Spleen (tissue), 11 donors: Measurements from ENCODE around the gene ACCS. TPM values are rescaled to one million over a fixed set of nuclear protein-coding genes. Genes with fewer than 3 reads are reported as not detected.

Source experiments
- DNase-seq: peaks from one replicate; pipeline ENCODE4 v3.0.0-alpha.2; 2020
- H3K27ac ChIP-seq, 8 donors: fragments of 200-600 bp; sonication (generic) in 7 of 8; 1 replicate in 4 of 8; 2 replicates in 4 of 8; pipeline versions ENCODE4 v1.5.0 to v1.8.0; 2016 to 2021; ENCODE audit warnings: inconsistent platforms in 4 of 8, mild to moderate bottlenecking in 4 of 8, moderate library complexity in 1 of 8
- H3K27me3 ChIP-seq, 7 donors: fragments of 200-600 bp; sonication (generic) in 6 of 7; replicated peaks in 1 of 7; 1 replicate in 4 of 7; 2 replicates in 3 of 7; pipeline versions ENCODE4 v1.5.0 to v1.8.0; 2016 to 2021; ENCODE audit warnings: inconsistent platforms in 3 of 7, mild to moderate bottlenecking in 1 of 7
- H3K36me3 ChIP-seq, 6 donors: fragments of 200-600 bp; sonication (generic) in 5 of 6; 1 replicate in 4 of 6; 2 replicates in 2 of 6; pipeline versions ENCODE4 v1.5.0 to v1.8.0; 2016 to 2021; ENCODE audit warnings: inconsistent platforms in 2 of 6
- H3K4me1 ChIP-seq, 6 donors: fragments of 200-600 bp; sonication (generic) in 5 of 6; 1 replicate in 3 of 6; 2 replicates in 3 of 6; pipeline versions ENCODE4 v1.5.0 to v1.8.0; 2016 to 2021; ENCODE audit warnings: inconsistent platforms in 3 of 6
- H3K4me3 ChIP-seq, 8 donors: fragments of 200-600 bp; sonication (generic) in 7 of 8; 1 replicate in 4 of 8; 2 replicates in 4 of 8; pipeline versions ENCODE4 v1.5.0 to v1.8.0; 2016 to 2021; ENCODE audit warnings: inconsistent platforms in 4 of 8, mild to moderate bottlenecking in 4 of 8, moderate library complexity in 2 of 8
- H3K9me3 ChIP-seq, 8 donors: fragments of 200-600 bp; sonication (generic) in 7 of 8; 1 replicate in 4 of 8; 2 replicates in 4 of 8; pipeline versions ENCODE4 v1.5.0 to v1.8.0; 2016 to 2021; ENCODE audit warnings: inconsistent platforms in 4 of 8
- POLR2A ChIP-seq, 3 donors: fragments of 450-650 bp; IDR thresholded peaks; one replicate each; pipeline ENCODE4 v1.5.1; 2017; ENCODE audit warnings: antibody characterized with exemption in 3 of 3, mild to moderate bottlenecking in 1 of 3
- POLR2AphosphoS5 ChIP-seq, 3 donors: sonication (generic); formaldehyde crosslinking; IDR thresholded peaks; one replicate each; pipeline ENCODE4 v1.5.1; 2017; ENCODE audit warnings: antibody characterized with exemption in 3 of 3
- WGBS, 5 donors: extraction: QIAGEN DNeasy Blood & Tissue Kit in 3 of 5; methylation state at CpG; one replicate each; pipeline versions ENCODE4 v1.1.5 to v1.1.7; 2013 to 2018; 5-methylcytosine and 5-hydroxymethylcytosine counted together
- intact Hi-C: fragments of 100-400 bp; cut with DNase I; formaldehyde crosslinking; loops from one replicate; pipeline ENCODE4 v1.15.0; 2023; ENCODE audit warnings: low total_unique reads
- polyA plus RNA-seq, 3 donors: library from polyadenylated mRNA; stranded (reverse); fragments of 200-250 nt; gene quantifications; one replicate each; pipeline ENCODE4 v1.2.1, GENCODE V29; 2013
- total RNA-seq, 7 donors: library from RNA; depleted of rRNA in 3 of 7; stranded (reverse); fragments of >200 nt in 3 of 7; fragmentation: NEBNext Ultra II Directional in 4 of 7; extraction: Animal tissue kit (Norgen Biotek cat#: 25700) in 4 of 7; gene quantifications; one replicate each; pipeline versions ENCODE4 v1.1.0 to v1.2.1, GENCODE V29; 2016 to 2021
- TF ChIP-seq, protein P1 (sequence below), 11 experiments: fragments of 200-600 bp in 7 of 11; fragments of 450-650 bp in 4 of 11; sonication (generic) in 4 of 11; IDR thresholded peaks in 8 of 11; conservative IDR thresholded peaks in 3 of 11; 1 replicate in 7 of 11; 2 replicates in 4 of 11; pipeline versions ENCODE4 v1.4.0 to v1.8.0; 2016 to 2021; ENCODE audit warnings: antibody characterized with exemption in 11 of 11, inconsistent platforms in 4 of 11, mild to moderate bottlenecking in 1 of 11
- donor health status: healthy with polysubstance abuse.
- donor health status: DM: no; HTN: no; CAD: no; lungs with moderate emphysema.
- donor health status: DM: no; HTN: no; CAD: no.
- donor health status: Bipolar disorder and iron deficiency.
- donor health status: healthy.
- donor health status: DM: no; HTN: no; CAD: no.
- donor health status: DM: yes; HTN: yes; CAD: no.

Gene ACCS
- total and polyA plus RNA-seq, 10 donors: 22.4 to 87.6 (median 46.9) TPM

DNA sequence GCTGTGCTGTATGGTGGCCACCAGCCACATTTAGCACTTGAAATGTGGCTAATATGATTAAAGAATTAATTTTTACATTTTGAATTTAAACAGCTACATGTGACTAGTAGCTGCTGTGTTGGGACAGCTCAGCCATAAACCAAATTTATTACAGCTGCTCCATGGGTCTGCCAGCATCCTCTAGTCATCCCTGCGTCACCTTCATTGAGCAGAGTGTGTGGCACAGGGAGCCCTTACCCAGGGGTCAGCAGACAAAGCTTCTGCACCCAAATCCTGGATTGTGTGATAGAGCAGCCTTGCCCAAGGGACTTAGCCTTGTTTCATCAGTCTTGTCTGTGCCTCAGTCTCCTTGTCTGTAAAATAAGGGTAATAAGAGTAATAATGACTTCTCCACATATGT, 37.7 kb upstream of the ACCS start:
- Histone ChIP-seq H3K9me3 (peaks cover 0 to 20% (median 10%) of the 10 kb centered on the region in 8 donors), H3K27ac (no peak overlapping the region), H3K27me3 (peaks cover 0 to 25% (median 0%) of the 10 kb centered on the region in 7 donors), H3K4me1 (no peaks in the 10 kb centered on the region), H3K36me3 (no peaks in the 10 kb centered on the region), H3K4me3 (no peak overlapping the region)
- TF ChIP-seq POLR2A (IDR thresholded peaks at IDR 0.05) (no peak), POLR2AphosphoS5 (IDR thresholded peaks at IDR 0.05) (no peak)
- TF ChIP-seq, protein P1, sequence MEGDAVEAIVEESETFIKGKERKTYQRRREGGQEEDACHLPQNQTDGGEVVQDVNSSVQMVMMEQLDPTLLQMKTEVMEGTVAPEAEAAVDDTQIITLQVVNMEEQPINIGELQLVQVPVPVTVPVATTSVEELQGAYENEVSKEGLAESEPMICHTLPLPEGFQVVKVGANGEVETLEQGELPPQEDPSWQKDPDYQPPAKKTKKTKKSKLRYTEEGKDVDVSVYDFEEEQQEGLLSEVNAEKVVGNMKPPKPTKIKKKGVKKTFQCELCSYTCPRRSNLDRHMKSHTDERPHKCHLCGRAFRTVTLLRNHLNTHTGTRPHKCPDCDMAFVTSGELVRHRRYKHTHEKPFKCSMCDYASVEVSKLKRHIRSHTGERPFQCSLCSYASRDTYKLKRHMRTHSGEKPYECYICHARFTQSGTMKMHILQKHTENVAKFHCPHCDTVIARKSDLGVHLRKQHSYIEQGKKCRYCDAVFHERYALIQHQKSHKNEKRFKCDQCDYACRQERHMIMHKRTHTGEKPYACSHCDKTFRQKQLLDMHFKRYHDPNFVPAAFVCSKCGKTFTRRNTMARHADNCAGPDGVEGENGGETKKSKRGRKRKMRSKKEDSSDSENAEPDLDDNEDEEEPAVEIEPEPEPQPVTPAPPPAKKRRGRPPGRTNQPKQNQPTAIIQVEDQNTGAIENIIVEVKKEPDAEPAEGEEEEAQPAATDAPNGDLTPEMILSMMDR (IDR thresholded peaks at IDR 0.05 in 8 of 11, conservative IDR thresholded peaks at IDR 0.05 in 3 of 11): no peak
- no peak for DNase-seq
- intact Hi-C loops: no loop called here
- 90 to 97% (median 94%) methylated on average over 1 of the region's 1 CpG for WGBS, 5 donors

DNA sequence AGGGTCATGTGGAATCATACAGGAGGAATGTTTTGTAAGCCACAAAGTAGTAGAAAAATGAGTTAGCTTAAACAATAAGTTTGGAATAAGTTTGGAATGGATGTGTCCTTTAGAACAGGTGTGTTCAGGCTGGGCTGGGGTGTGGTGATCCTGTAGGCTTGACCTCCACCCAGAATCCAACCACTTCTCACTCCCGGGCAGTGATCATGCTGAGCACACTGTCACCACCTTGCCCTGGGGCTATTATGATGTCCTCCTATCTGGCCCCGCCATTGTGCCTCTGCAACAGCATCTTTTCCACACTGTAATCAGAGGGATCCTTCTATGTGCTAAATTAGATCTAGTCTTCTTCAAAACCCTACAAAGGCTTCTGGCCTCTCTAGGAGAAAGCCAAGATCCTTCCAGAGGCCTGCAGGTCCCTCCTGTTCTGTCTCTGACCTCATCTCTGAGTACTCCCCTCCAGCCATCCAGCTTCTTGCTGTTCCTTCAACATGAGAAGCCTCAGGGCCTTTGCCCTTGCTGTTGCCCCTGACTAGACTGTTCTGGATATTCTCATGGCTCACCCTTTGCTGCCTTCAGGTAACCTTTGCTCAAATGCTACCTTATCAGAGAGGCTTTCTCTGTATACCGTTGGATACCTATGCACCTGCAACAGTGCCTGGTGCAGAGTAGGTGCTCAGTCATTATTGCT, 37.1 kb upstream of the ACCS start:
- DNase-seq: no peak
- H3K27ac ChIP-seq: no peak overlapping the region
- H3K9me3 ChIP-seq: peaks cover 0 to 20% (median 10%) of the 10 kb centered on the region in 8 donors
- TF ChIP-seq, protein P1 (IDR thresholded peaks at IDR 0.05 in 8 of 11, conservative IDR thresholded peaks at IDR 0.05 in 3 of 11): no peak
- TF ChIP-seq POLR2A (IDR thresholded peaks at IDR 0.05): no peak
- no peak for TF ChIP-seq POLR2AphosphoS5 (IDR thresholded peaks at IDR 0.05)
- no peak overlapping the region for H3K4me3 ChIP-seq
- 90 to 95% (median 91%) methylated on average over 3 of the region's 3 CpGs for WGBS, 5 donors
- H3K27me3 ChIP-seq: peaks cover 0 to 25% (median 0%) of the 10 kb centered on the region in 7 donors
- intact Hi-C loops: no loop called here
- H3K4me1 ChIP-seq: no peaks in the 10 kb centered on the region
- H3K36me3 ChIP-seq: no peaks in the 10 kb centered on the region

DNA sequence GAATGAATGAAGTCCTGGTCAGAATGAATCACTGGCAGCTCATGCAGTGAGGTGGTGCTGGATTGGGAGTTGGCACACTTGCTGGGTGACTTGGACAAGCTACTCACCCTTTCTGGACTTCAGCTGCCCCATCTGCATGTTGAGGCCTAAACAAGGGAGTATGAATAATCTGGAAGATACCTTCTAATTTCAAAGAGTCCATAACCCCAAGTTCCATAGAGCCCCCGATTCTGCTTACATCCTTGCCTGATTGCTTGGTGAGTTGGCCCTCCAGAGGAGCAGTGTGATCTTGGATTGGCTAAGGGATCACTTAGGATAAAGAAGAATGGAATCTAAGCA, 36.6 kb upstream of the ACCS start:
- WGBS, 5 donors: 80 to 98% (median 86%) methylated on average over 1 of the region's 1 CpG
- no peak overlapping the region for H3K4me3 ChIP-seq
- DNase-seq: no peak
- H3K4me1 ChIP-seq: no peaks in the 10 kb centered on the region
- H3K36me3 ChIP-seq: no peaks in the 10 kb centered on the region
- peaks cover 0 to 20% (median 10%) of the 10 kb centered on the region in 8 donors for H3K9me3 ChIP-seq
- H3K27me3 ChIP-seq: peaks cover 0 to 25% (median 0%) of the 10 kb centered on the region in 7 donors
- H3K27ac ChIP-seq: no peak overlapping the region
- intact Hi-C loops: no loop called here
- TF ChIP-seq, protein P1 (IDR thresholded peaks at IDR 0.05 in 8 of 11, conservative IDR thresholded peaks at IDR 0.05 in 3 of 11): no peak

DNA sequence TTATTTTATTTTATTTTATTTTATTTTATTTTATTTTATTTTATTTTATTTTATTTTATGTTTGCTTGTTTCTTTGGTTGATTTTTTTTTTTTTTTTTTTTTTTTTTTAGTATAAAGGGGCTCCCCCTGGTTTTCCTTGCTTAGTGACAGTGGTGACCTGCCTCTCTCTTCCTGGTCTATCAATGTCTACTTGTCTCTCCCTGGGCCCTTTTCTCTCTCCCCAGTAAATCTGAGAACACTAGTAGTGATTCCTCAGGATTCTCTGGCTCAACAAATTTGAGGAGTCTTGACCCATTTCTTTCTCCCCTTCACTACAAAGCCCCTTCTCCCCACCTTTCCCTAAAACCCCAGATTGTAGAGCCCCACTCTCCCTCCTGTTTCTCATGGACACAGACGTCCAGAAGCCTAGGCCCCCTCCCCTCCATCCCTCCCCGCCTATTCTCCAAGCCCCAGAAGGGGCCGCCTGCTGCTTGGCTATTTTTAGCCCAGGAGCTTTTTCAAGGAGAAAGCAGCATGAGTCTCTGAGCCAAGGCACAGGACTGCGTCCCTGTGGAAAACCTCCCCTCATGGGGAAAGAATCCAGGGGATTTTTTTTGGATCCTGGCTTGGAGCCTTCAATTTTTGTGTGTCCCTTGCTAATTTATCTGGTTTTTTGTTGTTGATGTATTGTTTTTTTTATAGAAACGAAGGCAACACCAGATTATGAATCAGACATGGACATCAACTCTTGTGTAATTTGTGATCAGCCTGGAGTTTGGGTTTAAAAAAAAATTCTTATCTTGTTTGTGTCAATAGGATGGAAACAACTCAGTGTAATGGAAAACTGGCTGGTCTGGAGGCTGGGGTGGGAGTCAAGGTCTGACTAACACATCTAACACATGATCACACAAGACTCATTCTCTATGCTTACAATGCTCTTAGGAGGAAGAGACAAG, 35.8 kb upstream of the ACCS start:
- Histone ChIP-seq H3K36me3 (no peaks in the 10 kb centered on the region), H3K27me3 (peaks cover 0 to 25% (median 0%) of the 10 kb centered on the region in 7 donors), H3K4me1 (no peaks in the 10 kb centered on the region), H3K9me3 (peaks cover 0 to 20% (median 10%) of the 10 kb centered on the region in 8 donors), H3K4me3 (no peak overlapping the region), H3K27ac (peak overlapping the region in 4 of 8 donors; percentile 19 to 55 (median 44))
- DNase-seq: no peak
- TF ChIP-seq, protein P1 (IDR thresholded peaks at IDR 0.05 in 8 of 11, conservative IDR thresholded peaks at IDR 0.05 in 3 of 11): no peak
- TF ChIP-seq POLR2A (IDR thresholded peaks at IDR 0.05): no peak
- TF ChIP-seq POLR2AphosphoS5 (IDR thresholded peaks at IDR 0.05): no peak
- 50 to 64% (median 59%) methylated on average over 5 of the region's 5 CpGs for WGBS, 5 donors
- intact Hi-C loops: no loop called here
